Transverse colon (tissue), 4 donors: ENCODE results near the gene OR3A3.

Experiments used
- CTCF ChIP-seq, 5 experiments: fragments of 200-600 bp in 3 of 5; fragments of 450-650 bp in 2 of 5; sonication (generic) in 3 of 5; IDR thresholded peaks; 1 replicate in 2 of 5; 2 replicates in 3 of 5; pipeline ENCODE4 v1.5.1; 2016 to 2017; ENCODE audit warnings: antibody characterized with exemption in 5 of 5, inconsistent platforms in 3 of 5, mild to moderate bottlenecking in 2 of 5, moderate library complexity in 1 of 5
- EP300 ChIP-seq: sonication (generic); formaldehyde crosslinking; IDR thresholded peaks from one replicate; pipeline ENCODE4 v1.6.1; 2017; ENCODE audit warnings: antibody characterized with exemption, low read depth
- POLR2A ChIP-seq: fragments of 450-650 bp; IDR thresholded peaks from one replicate; pipeline ENCODE4 v1.6.1; 2016; ENCODE audit warnings: antibody characterized with exemption, mild to moderate bottlenecking, moderate library complexity
- POLR2AphosphoS5 ChIP-seq, 3 donors: sonication (generic); formaldehyde crosslinking; IDR thresholded peaks; one replicate each; pipeline ENCODE4 v1.6.1; 2016; ENCODE audit warnings: antibody characterized with exemption in 3 of 3

- TF ChIP-seq POLR2A = no peak
- no peak for TF ChIP-seq CTCF (IDR thresholded peaks at IDR 0.05)
- no peak for TF ChIP-seq EP300
- no peak for TF ChIP-seq POLR2AphosphoS5 (IDR thresholded peaks at IDR 0.05)
Observed at GRCh38 chr17:3378321-3378720, 32.8 kb upstream of the OR3A3 start.
